KMS-11 (cell line): ENCODE measurements around the gene LRRC8A.

Experiments used
- H2AFZ ChIP-seq: fragments of 200-600 bp; sonication (generic); 2 replicates; pipeline ENCODE4 v1.6.1; 2016; ENCODE audit warnings: antibody characterized with exemption, mixed run types, low read depth
- H3K27ac ChIP-seq: fragments of 200-600 bp; sonication (generic); 2 replicates; pipeline ENCODE4 v1.6.1; 2016; ENCODE audit warnings: mild to moderate bottlenecking, mixed run types
- H3K27me3 ChIP-seq: fragments of 200-600 bp; sonication (generic); 2 replicates; pipeline ENCODE4 v1.6.1; 2017; ENCODE audit warnings: mild to moderate bottlenecking, low read depth, mixed run types, moderate library complexity; ENCODE audit not compliant: insufficient read depth
- H3K36me3 ChIP-seq: fragments of 200-600 bp; sonication (generic); 2 replicates; pipeline ENCODE4 v1.6.1; 2017; ENCODE audit warnings: mild to moderate bottlenecking, mixed run types; ENCODE audit not compliant: insufficient read depth
- H3K4me1 ChIP-seq: fragments of 200-600 bp; sonication (generic); 2 replicates; pipeline ENCODE4 v1.6.1; 2016; ENCODE audit warnings: mild to moderate bottlenecking, low read depth, mixed run types; ENCODE audit not compliant: poor library complexity, severe bottlenecking
- H3K4me2 ChIP-seq: fragments of 200-600 bp; sonication (generic); 2 replicates; pipeline ENCODE4 v1.7.0; 2016; ENCODE audit warnings: mild to moderate bottlenecking, mixed run types
- H3K4me3 ChIP-seq: fragments of 200-600 bp; sonication (generic); IDR thresholded peaks from 2 replicates; pipeline ENCODE4 v1.6.1; 2017; ENCODE audit warnings: low read depth, low read length, mixed read lengths; ENCODE audit not compliant: insufficient read depth
- H3K79me2 ChIP-seq: fragments of 200-600 bp; sonication (generic); 2 replicates; pipeline ENCODE4 v1.6.1; 2016; ENCODE audit warnings: low read depth, mixed run types; ENCODE audit not compliant: insufficient read depth
- H3K9ac ChIP-seq: fragments of 200-600 bp; sonication (generic); 2 replicates; pipeline ENCODE4 v1.6.1; 2016; ENCODE audit warnings: mild to moderate bottlenecking, mixed run types
- H4K20me1 ChIP-seq: fragments of 200-600 bp; sonication (generic); 2 replicates; pipeline ENCODE4 v1.6.1; 2016; ENCODE audit warnings: mild to moderate bottlenecking, mixed run types; ENCODE audit not compliant: insufficient read depth
- CTCF ChIP-seq: fragments of 200-600 bp; sonication (generic); conservative IDR thresholded peaks from 2 replicates; pipeline ENCODE4 v1.6.1; 2017; ENCODE audit warnings: low read depth, mild to moderate bottlenecking, antibody characterized with exemption, low read length, moderate library complexity, mixed read lengths

The LRRC8A gene

GRCh38 chr9:128902351-128903078, 20.6 kb downstream of the LRRC8A start:
- H2AFZ ChIP-seq, result no peak overlapping the region
- H3K4me3 ChIP-seq, result no peak overlapping the region
- no peaks in the 10 kb centered on the region for H3K4me1 ChIP-seq
- no peaks in the 10 kb centered on the region for H4K20me1 ChIP-seq
- H3K27ac ChIP-seq, result no peak overlapping the region
- H3K36me3 ChIP-seq, result peaks cover 2% of the 10 kb centered on the region; the same call in 1 of the 2 replicates
- H3K4me2 ChIP-seq, result no peak overlapping the region
- H3K27me3 ChIP-seq, result no peaks in the 10 kb centered on the region
- no peak for TF ChIP-seq CTCF
- no peak overlapping the region for H3K9ac ChIP-seq
- H3K79me2 ChIP-seq, result no peaks in the 10 kb centered on the region

GRCh38 chr9:128903079-128903461, 21.1 kb downstream of the LRRC8A start:
- no peaks in the 10 kb centered on the region for H4K20me1 ChIP-seq
- H3K4me2 ChIP-seq, result no peak overlapping the region
- H3K4me3 ChIP-seq, result no peak overlapping the region
- H3K4me1 ChIP-seq, result no peaks in the 10 kb centered on the region
- H3K27me3 ChIP-seq, result no peaks in the 10 kb centered on the region
- TF ChIP-seq CTCF, result no peak
- H2AFZ ChIP-seq, result no peak overlapping the region
- no peak overlapping the region for H3K9ac ChIP-seq
- no peak overlapping the region for H3K27ac ChIP-seq
- peaks cover 6% of the 10 kb centered on the region; the same call in 1 of the 2 replicates for H3K36me3 ChIP-seq
- H3K79me2 ChIP-seq, result no peaks in the 10 kb centered on the region

GRCh38 chr9:128903871-128904620, 22.1 kb downstream of the LRRC8A start:
- no peak overlapping the region for H3K4me2 ChIP-seq
- no peaks in the 10 kb centered on the region for H4K20me1 ChIP-seq
- no peak overlapping the region for H2AFZ ChIP-seq
- H3K4me3 ChIP-seq, result no peak overlapping the region
- no peak overlapping the region for H3K9ac ChIP-seq
- no peak for TF ChIP-seq CTCF
- no peaks in the 10 kb centered on the region for H3K4me1 ChIP-seq
- H3K27me3 ChIP-seq, result no peaks in the 10 kb centered on the region
- no peak overlapping the region for H3K27ac ChIP-seq
- H3K79me2 ChIP-seq, result no peaks in the 10 kb centered on the region
- peaks cover 6% of the 10 kb centered on the region; the same call in 1 of the 2 replicates for H3K36me3 ChIP-seq

GRCh38 chr9:128905964-128906363, 24.0 kb downstream of the LRRC8A start:
- no peaks in the 10 kb centered on the region for H3K4me1 ChIP-seq
- no peak overlapping the region for H3K4me3 ChIP-seq
- no peaks in the 10 kb centered on the region for H3K27me3 ChIP-seq
- no peak for TF ChIP-seq CTCF
- H3K27ac ChIP-seq, result no peak overlapping the region
- H4K20me1 ChIP-seq, result no peaks in the 10 kb centered on the region
- H3K79me2 ChIP-seq, result no peaks in the 10 kb centered on the region
- peaks cover 6% of the 10 kb centered on the region; the same call in 1 of the 2 replicates for H3K36me3 ChIP-seq
- no peak overlapping the region for H3K4me2 ChIP-seq
- H2AFZ ChIP-seq, result no peak overlapping the region
- H3K9ac ChIP-seq, result no peak overlapping the region
